Mesenchymal stem cell (in vitro differentiated cells and primary cell): ENCODE data around the gene IL7R.
"Not testable (repeated sequence)": the region's sequence is repeated elsewhere in the genome, so short reads cannot be mapped to it uniquely, and the experiment has no call there.

Experiments
- DNase-seq: peaks from one replicate; pipeline ENCODE4 v3.0.0-alpha.2; 2013
- H2AFZ ChIP-seq: one replicate; pipeline ENCODE4 v1.6.1; 2013; ENCODE audit warnings: low read depth, mild to moderate bottlenecking, control low read depth, inconsistent platforms, low read length, moderate library complexity
- H2AK5ac ChIP-seq: 2 replicates; pipeline ENCODE4 v1.6.1; 2013; ENCODE audit warnings: low read length, moderate library complexity, mild to moderate bottlenecking, inconsistent platforms; ENCODE audit not compliant: severe bottlenecking
- H2BK120ac ChIP-seq: one replicate; pipeline ENCODE4 v1.6.1; 2013; ENCODE audit warnings: low read depth, mild to moderate bottlenecking, inconsistent platforms, low read length, moderate library complexity
- H2BK12ac ChIP-seq, 2 experiments: one replicate each; pipeline ENCODE4 v1.6.1; 2013; ENCODE audit warnings: inconsistent platforms in 2 of 2, low read length in 2 of 2, mild to moderate bottlenecking in 2 of 2, moderate library complexity in 2 of 2, control low read depth in 1 of 2
- H2BK15ac ChIP-seq: one replicate; pipeline ENCODE4 v1.6.1; 2013; ENCODE audit warnings: mild to moderate bottlenecking, low read depth, inconsistent platforms; ENCODE audit not compliant: poor library complexity, severe bottlenecking
- H2BK5ac ChIP-seq: 2 replicates; pipeline ENCODE4 v1.6.1; 2013; ENCODE audit warnings: low read depth, mild to moderate bottlenecking, low read length, control low read depth, inconsistent platforms; ENCODE audit not compliant: poor library complexity, severe bottlenecking
- H3K14ac ChIP-seq, 2 experiments: one replicate each; pipeline ENCODE4 v1.6.1; 2013; ENCODE audit warnings: inconsistent platforms in 2 of 2, low read length in 2 of 2, control low read depth in 1 of 2, mild to moderate bottlenecking in 1 of 2, moderate library complexity in 1 of 2
- H3K18ac ChIP-seq, 2 experiments: one replicate each; pipeline ENCODE4 v1.6.1; 2013; ENCODE audit warnings: inconsistent platforms in 2 of 2, low read length in 2 of 2, control low read depth in 1 of 2, low read depth in 1 of 2, mild to moderate bottlenecking in 1 of 2
- H3K23ac ChIP-seq, 2 experiments: one replicate each; pipeline ENCODE4 v1.6.1; 2013; ENCODE audit warnings: inconsistent platforms in 2 of 2, low read length in 2 of 2, mild to moderate bottlenecking in 2 of 2, moderate library complexity in 2 of 2, control low read depth in 1 of 2
- H3K27ac ChIP-seq: 2 replicates; pipeline ENCODE4 v1.5.1; 2013; ENCODE audit warnings: mild to moderate bottlenecking, moderate library complexity, low read length, control low read depth, inconsistent platforms; ENCODE audit not compliant: poor library complexity, severe bottlenecking
- H3K27me3 ChIP-seq, 2 experiments: 2 replicates each; pipeline versions ENCODE4 v1.6.1 to v1.7.0; 2013; ENCODE audit warnings: low read length in 2 of 2, mild to moderate bottlenecking in 2 of 2, moderate library complexity in 2 of 2, control low read depth in 1 of 2, inconsistent platforms in 1 of 2; ENCODE audit not compliant: control insufficient read depth in 1 of 2, insufficient read depth in 1 of 2
- H3K36me3 ChIP-seq, 2 experiments: 2 replicates each; pipeline versions ENCODE4 v1.6.1 to v1.7.0; 2013; ENCODE audit warnings: low read length in 2 of 2, control low read depth in 1 of 2, inconsistent platforms in 1 of 2, low read depth in 1 of 2, mild to moderate bottlenecking in 1 of 2; ENCODE audit not compliant: insufficient read depth in 2 of 2, control insufficient read depth in 1 of 2
- H3K4ac ChIP-seq, 2 experiments: one replicate each; pipeline ENCODE4 v1.6.1; 2013; ENCODE audit warnings: inconsistent platforms in 2 of 2, low read length in 2 of 2, mild to moderate bottlenecking in 2 of 2, moderate library complexity in 2 of 2, control low read depth in 1 of 2, low read depth in 1 of 2
- H3K4me1 ChIP-seq: 2 replicates; pipeline ENCODE4 v1.6.1; 2013; ENCODE audit warnings: low read depth, low read length, control low read depth; ENCODE audit not compliant: control insufficient read depth, insufficient read depth
- H3K4me2 ChIP-seq: 2 replicates; pipeline ENCODE4 v1.6.1; 2013; ENCODE audit warnings: low read length, mild to moderate bottlenecking, inconsistent platforms; ENCODE audit not compliant: poor library complexity, severe bottlenecking
- H3K4me3 ChIP-seq, 2 experiments: 2 replicates each; pipeline versions ENCODE4 v1.5.1 to v1.7.0; 2013; ENCODE audit warnings: low read length in 2 of 2, mild to moderate bottlenecking in 2 of 2, control low read depth in 1 of 2, low read depth in 1 of 2; ENCODE audit not compliant: insufficient read depth in 1 of 2
- H3K79me1 ChIP-seq: replicated peaks from 2 replicates; pipeline ENCODE4 v1.6.1; 2013; ENCODE audit warnings: mild to moderate bottlenecking, control low read depth, low read length, inconsistent platforms; ENCODE audit not compliant: poor library complexity, severe bottlenecking
- H3K9ac ChIP-seq: 2 replicates; pipeline ENCODE4 v1.7.0; 2013; ENCODE audit warnings: mild to moderate bottlenecking, low read length, moderate library complexity
- H3K9me3 ChIP-seq: 2 replicates; pipeline ENCODE4 v1.7.0; 2013; ENCODE audit warnings: mild to moderate bottlenecking, low read length; ENCODE audit not compliant: control insufficient read depth
- H4K8ac ChIP-seq: one replicate; pipeline ENCODE4 v1.6.1; 2013; ENCODE audit warnings: inconsistent platforms, mild to moderate bottlenecking, low read length, moderate library complexity
- H4K91ac ChIP-seq: one replicate; pipeline ENCODE4 v1.6.1; 2013; ENCODE audit warnings: mild to moderate bottlenecking, low read length, inconsistent platforms
- WGBS: methylation state at CpG from one replicate; pipeline ENCODE4 v1.1.7; 2013; ENCODE audit warnings: mixed read lengths; 5-methylcytosine and 5-hydroxymethylcytosine counted together

The IL7R gene

DNA sequence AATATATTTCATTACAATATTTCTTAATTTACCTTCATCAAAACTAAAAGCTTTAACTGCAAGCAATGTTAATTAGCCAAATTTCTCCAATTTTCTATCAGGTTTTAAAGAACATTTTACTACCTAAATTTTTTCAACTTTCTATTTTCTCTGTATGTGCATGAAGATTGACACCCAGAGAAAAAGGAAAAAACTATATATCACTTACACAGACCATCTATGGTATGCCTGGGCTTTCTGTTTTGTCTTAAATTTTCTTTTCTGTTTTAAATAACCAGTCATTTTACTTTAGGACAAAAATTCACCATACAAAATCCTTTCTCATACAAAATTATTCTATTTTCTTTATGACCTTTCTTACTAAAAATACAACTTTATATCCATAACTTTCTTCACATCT is 13.8 kb upstream of the IL7R start:
- Histone ChIP-seq H3K9ac (no peak overlapping the region), H3K27ac (no peak overlapping the region), H2BK12ac (no peak overlapping the region), H2AFZ (no peak overlapping the region), H3K27me3 (no peaks in the 10 kb centered on the region), H3K9me3 (peaks cover 13% of the 10 kb centered on the region), H3K79me1 (no peaks in the 10 kb centered on the region), H3K14ac (no peak overlapping the region), H4K91ac (no peak overlapping the region), H3K4me3 (no peak overlapping the region), H3K36me3 (no peaks in the 10 kb centered on the region), H3K18ac (no peak overlapping the region), H3K4me1 (peaks cover 1% of the 10 kb centered on the region), H4K8ac (no peak overlapping the region), H2BK15ac (no peak overlapping the region), H2BK5ac (no peak overlapping the region), H3K4me2 (no peak overlapping the region), H3K23ac (no peak overlapping the region), H3K4ac (no peak overlapping the region), H2BK120ac (no peak overlapping the region), H2AK5ac (no peak overlapping the region)
- no peak for DNase-seq

DNA sequence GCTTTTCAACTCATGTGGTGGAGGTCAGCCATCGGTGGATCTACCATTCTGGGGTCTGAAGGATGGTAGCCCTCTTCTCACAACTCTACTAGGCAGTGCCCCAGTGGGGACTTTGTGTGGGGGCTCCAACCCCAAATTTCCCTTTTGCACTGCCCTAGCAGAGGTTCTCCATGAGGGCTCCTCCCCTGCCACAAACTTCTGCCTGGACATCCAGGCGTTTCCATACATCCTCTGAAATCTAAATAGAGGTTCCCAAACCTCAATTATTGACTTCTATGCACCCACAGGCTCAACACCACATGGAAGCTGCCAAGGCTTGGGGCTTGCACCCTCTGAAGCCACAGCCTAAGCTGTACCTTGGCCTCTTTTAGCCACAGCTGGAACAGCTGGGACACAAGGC is 11.2 kb upstream of the IL7R start:
- H3K36me3 ChIP-seq = not testable (repeated sequence)
- WGBS = 81% methylated on average over 2 of the region's 2 CpGs

DNA sequence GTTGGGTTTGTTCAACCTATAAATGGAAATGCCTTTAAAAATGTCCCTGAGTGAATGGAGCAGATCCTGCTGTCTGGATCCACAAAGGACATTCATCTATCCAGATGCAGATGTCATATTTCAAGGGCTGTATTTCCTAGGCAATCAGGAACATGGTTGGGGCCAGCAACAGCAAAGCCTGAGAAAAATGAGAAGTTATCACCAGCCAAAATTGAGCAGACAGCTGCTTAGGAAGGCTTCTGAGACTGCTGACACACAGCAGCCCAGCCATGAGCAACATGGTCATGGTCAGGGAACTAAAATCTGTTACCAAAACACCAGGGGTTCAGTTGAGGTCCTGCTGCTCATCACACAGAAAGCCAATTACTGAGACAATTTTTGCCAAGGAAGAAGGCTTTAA is 9.2 kb upstream of the IL7R start:
- Histone ChIP-seq H3K4ac (no peak overlapping the region), H2BK5ac (no peak overlapping the region), H3K27ac (no peak overlapping the region), H2AFZ (no peak overlapping the region), H3K14ac (no peak overlapping the region), H3K27me3 (no peaks in the 10 kb centered on the region), H3K9ac (no peak overlapping the region), H3K9me3 (peaks cover 12% of the 10 kb centered on the region), H2BK120ac (no peak overlapping the region), H3K18ac (no peak overlapping the region), H2BK15ac (no peak overlapping the region), H3K4me3 (no peak overlapping the region), H4K91ac (no peak overlapping the region), H3K23ac (no peak overlapping the region), H2BK12ac (no peak overlapping the region), H4K8ac (no peak overlapping the region), H3K4me2 (no peak overlapping the region), H3K4me1 (peaks cover 2% of the 10 kb centered on the region), H2AK5ac (no peak overlapping the region), H3K79me1 (no peaks in the 10 kb centered on the region), H3K36me3 (no peaks in the 10 kb centered on the region)
- DNase-seq = no peak

More for the DNA sequence above, 11.2 kb upstream of the IL7R start:
- H3K18ac ChIP-seq, H4K91ac ChIP-seq, H3K4me1 ChIP-seq, H3K27me3 ChIP-seq, H2AK5ac ChIP-seq, H2BK120ac ChIP-seq, H2AFZ ChIP-seq, H3K27ac ChIP-seq, H2BK5ac ChIP-seq, H2BK15ac ChIP-seq, H3K23ac ChIP-seq, H3K9ac ChIP-seq, H2BK12ac ChIP-seq, H3K4me3 ChIP-seq, DNase-seq, H3K4ac ChIP-seq, H3K79me1 ChIP-seq, H3K14ac ChIP-seq, H4K8ac ChIP-seq, H3K4me2 ChIP-seq: not testable (repeated sequence)
- H3K9me3 ChIP-seq = peaks cover 13% of the 10 kb centered on the region

DNA sequence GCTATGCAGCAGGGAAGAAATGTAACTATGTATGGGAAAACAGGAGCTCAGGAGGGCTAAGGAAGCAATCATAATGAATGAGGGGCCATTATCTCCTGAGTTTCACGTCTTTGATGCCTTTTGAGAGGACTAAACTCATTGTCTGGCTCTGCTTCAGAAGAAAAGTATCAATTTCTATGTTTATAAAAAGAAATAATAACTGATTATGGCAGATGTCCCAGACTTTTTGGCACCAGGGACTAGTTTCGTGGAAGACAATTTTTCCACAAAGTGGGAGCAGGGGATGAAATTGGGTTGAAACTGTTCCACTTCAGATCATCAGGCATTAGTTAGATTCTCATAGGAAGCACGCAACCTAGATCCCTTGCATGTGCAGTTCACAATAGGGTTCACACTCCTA is 8.7 kb upstream of the IL7R start:
- Histone ChIP-seq H3K4ac (no peak overlapping the region), H3K4me3 (no peak overlapping the region), H3K27me3 (no peaks in the 10 kb centered on the region), H2BK5ac (no peak overlapping the region), H4K8ac (no peak overlapping the region), H3K23ac (no peak overlapping the region), H3K4me2 (no peak overlapping the region), H3K9me3 (peaks cover 8% of the 10 kb centered on the region), H3K9ac (no peak overlapping the region), H2AK5ac (no peak overlapping the region), H3K4me1 (peaks cover 2% of the 10 kb centered on the region), H3K79me1 (no peaks in the 10 kb centered on the region), H3K18ac (no peak overlapping the region), H3K14ac (no peak overlapping the region), H2AFZ (no peak overlapping the region), H2BK15ac (no peak overlapping the region), H2BK120ac (no peak overlapping the region), H2BK12ac (no peak overlapping the region), H3K36me3 (no peaks in the 10 kb centered on the region), H3K27ac (no peak overlapping the region), H4K91ac (no peak overlapping the region)
- WGBS = 89% methylated on average over 2 of the region's 3 CpGs
- no peak for DNase-seq
